Measurements from ENCODE around the gene ZNF417. TPM values are rescaled to one million over a fixed set of nuclear protein-coding genes. Genes with fewer than 3 reads are reported as not detected.
A peak's percentile ranks its signal among the peaks of the same experiment; 100 is the strongest.
"Not testable (repeated sequence)": the region's sequence is repeated elsewhere in the genome, so short reads cannot be mapped to it uniquely, and the experiment has no call there.

Gene ZNF417
- total RNA-seq, result 14.2 and 15.5 TPM in 2 replicates

DNA sequence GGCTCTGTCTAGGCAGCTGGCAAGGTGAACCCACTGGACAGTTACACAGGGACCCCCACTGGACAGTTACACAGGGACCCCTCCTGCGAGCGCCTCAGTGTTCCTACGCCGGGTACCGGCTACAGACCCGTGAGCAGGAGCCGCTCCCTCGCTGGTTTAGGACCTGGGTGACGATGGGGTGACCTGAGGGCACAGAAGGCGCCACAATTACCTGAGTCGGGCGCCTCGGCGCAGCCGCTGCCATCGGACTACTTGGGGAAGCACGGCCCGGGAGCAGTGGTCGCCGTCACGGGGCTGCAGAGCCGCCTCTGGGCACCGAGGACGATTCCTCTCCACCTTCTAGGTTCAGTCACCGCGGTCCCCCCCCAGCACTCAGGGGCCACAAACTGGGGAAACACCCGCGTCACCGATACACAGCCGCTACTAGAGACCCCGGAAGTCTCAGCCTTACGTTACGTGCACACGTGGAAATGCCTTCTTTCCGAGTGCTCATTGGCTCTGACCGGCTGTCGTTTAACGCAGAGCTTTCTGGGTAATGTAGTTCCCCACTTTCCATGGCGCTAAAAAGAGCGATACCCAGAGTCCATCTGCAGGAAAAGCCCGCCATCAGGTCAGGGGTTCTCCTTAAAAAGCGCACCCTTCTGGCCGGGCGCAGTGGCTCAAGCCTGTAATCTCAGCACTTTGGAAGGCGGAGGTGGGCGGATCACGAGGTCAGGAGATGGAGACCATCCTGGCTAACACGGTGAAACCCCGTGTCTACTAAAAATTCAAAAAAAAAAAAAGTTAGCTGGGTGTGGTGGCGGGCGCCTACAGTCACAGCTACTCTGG lies at the start of gene ZNF417:
Gene ZNF417, minus strand, starts transcription at position 425 of the 828 bp plus-strand sequence. Its CDS starts 181 bp downstream, at position 244.
- TF ChIP-seq, protein P1, sequence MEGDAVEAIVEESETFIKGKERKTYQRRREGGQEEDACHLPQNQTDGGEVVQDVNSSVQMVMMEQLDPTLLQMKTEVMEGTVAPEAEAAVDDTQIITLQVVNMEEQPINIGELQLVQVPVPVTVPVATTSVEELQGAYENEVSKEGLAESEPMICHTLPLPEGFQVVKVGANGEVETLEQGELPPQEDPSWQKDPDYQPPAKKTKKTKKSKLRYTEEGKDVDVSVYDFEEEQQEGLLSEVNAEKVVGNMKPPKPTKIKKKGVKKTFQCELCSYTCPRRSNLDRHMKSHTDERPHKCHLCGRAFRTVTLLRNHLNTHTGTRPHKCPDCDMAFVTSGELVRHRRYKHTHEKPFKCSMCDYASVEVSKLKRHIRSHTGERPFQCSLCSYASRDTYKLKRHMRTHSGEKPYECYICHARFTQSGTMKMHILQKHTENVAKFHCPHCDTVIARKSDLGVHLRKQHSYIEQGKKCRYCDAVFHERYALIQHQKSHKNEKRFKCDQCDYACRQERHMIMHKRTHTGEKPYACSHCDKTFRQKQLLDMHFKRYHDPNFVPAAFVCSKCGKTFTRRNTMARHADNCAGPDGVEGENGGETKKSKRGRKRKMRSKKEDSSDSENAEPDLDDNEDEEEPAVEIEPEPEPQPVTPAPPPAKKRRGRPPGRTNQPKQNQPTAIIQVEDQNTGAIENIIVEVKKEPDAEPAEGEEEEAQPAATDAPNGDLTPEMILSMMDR (IDR thresholded peaks at IDR 0.05; ENCODE audit: insufficient read depth, low read length, severe bottlenecking), result peak; percentile 29
- H3K36me3 ChIP-seq (ENCODE audit: control insufficient read depth, insufficient read depth, low read length), result not testable (repeated sequence)

DNA sequence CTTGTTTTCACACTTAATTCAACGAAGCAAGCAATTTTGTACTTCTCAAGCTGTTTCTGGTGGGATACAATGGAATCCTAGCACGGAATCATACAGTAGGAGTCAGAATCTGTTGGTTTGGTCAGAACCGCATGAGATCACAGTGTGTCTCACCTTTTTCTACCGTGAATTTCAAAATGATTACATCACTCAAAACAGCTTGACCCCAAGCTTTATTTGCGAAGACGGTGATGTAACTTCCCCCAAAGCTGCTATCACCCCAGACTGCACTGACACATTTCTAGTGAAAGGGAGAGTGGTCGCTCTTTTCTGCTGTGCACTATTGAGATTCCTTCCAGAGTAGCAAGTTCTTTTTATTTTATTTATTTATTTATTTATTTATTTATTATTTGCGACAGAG lies 48.4 kb upstream of the ZNF417 start:
- TF ChIP-seq, protein P1 (IDR thresholded peaks at IDR 0.05; ENCODE audit: insufficient read depth, low read length, severe bottlenecking), result no peak
- H3K27me3 ChIP-seq (ENCODE audit: control insufficient read depth, insufficient read depth, low read length), result no peaks in the 10 kb centered on the region
- no peaks in the 10 kb centered on the region for H3K36me3 ChIP-seq (ENCODE audit: control insufficient read depth, insufficient read depth, low read length)
- H3K4me3 ChIP-seq (ENCODE audit: low read depth, low read length), result no peak overlapping the region
- no peak for FAIRE-seq
- DNase-seq (ENCODE audit: low read depth), result no peak

More for the DNA sequence above, at the start of gene ZNF417:
- H3K4me3 ChIP-seq (ENCODE audit: low read depth, low read length), result peak within 1 kb of the TSS; percentile 82
- DNase-seq (ENCODE audit: low read depth) (peak; percentile 97), FAIRE-seq (peak; percentile 62)
- H3K27me3 ChIP-seq (ENCODE audit: control insufficient read depth, insufficient read depth, low read length), result not testable (repeated sequence)

DNA sequence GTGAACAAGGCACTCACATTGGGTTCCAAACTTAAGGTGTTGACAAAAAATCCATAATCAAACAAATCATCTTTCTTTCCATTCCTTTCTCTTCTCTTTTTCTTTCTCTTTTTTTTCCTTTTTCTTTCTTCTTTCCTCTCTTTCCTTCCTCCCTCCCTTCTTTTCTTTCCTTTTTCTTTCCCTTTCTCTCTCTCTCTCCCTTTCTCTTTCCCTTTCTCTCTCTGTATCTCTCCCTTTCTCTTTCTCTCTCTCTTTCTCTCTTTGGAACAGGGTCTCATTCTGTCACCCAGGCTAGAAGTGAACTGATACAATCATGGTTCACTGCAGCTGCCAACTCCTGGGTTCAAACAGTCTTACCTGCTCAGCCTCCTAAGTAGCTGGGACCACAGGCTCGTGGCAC lies 45.4 kb upstream of the ZNF417 start:
- DNase-seq (ENCODE audit: low read depth) (no peak), FAIRE-seq (no peak)
- Histone ChIP-seq H3K36me3 (ENCODE audit: control insufficient read depth, insufficient read depth, low read length) (no peaks in the 10 kb centered on the region), H3K27me3 (ENCODE audit: control insufficient read depth, insufficient read depth, low read length) (no peaks in the 10 kb centered on the region), H3K4me3 (ENCODE audit: low read depth, low read length) (no peak overlapping the region)
- TF ChIP-seq, protein P1 (IDR thresholded peaks at IDR 0.05; ENCODE audit: insufficient read depth, low read length, severe bottlenecking), result no peak

DNA sequence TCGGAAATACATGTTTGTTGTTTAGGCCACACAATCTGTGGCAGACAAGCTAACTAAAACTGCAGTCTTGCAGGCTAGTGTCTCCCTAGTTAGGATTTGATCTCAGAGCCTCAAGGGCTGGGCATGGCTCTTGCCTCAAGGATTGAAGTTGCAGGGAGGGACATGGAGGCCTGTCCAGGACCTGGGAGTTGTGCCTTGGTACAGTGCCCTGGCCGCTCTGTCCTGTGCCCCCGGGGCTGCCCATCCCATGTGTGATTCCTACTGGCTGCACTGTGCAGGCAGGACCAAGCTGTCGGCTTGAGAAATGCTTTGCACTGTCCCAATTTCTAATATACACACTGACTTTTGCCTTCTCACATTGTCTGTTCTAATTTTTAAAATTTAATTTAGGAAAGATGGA lies 38.6 kb upstream of the ZNF417 start:
- no peak for FAIRE-seq
- Histone ChIP-seq H3K27me3 (ENCODE audit: control insufficient read depth, insufficient read depth, low read length) (no peaks in the 10 kb centered on the region), H3K4me3 (ENCODE audit: low read depth, low read length) (no peak overlapping the region), H3K36me3 (ENCODE audit: control insufficient read depth, insufficient read depth, low read length) (no peaks in the 10 kb centered on the region)
- no peak for DNase-seq (ENCODE audit: low read depth)
- TF ChIP-seq, protein P1 (IDR thresholded peaks at IDR 0.05; ENCODE audit: insufficient read depth, low read length, severe bottlenecking), result no peak

DNA sequence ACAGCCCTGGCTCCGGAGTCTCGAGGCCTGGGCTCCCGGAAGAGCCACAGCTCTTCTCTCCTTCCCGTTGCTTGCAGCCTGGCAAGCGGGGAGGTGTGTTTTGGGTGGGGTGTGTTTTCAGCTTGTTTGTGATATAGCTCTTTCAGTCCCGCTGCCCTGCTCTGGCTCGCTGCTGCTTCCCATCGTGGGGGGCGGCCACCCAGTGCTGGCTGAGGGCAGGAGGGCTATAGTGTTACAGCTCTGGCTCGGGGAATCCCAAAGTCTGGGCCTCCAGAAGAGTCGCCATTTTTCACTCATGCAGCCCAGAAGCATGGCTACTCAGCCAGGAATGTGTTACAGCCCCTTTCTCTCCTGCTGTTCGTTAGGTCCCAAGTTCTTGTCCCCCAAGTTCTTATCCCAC lies 33.3 kb upstream of the ZNF417 start:
- FAIRE-seq (no peak), DNase-seq (ENCODE audit: low read depth) (no peak)
- TF ChIP-seq, protein P1 (IDR thresholded peaks at IDR 0.05; ENCODE audit: insufficient read depth, low read length, severe bottlenecking), result no peak
- Histone ChIP-seq H3K27me3 (ENCODE audit: control insufficient read depth, insufficient read depth, low read length) (no peaks in the 10 kb centered on the region), H3K36me3 (ENCODE audit: control insufficient read depth, insufficient read depth, low read length) (no peaks in the 10 kb centered on the region), H3K4me3 (ENCODE audit: low read depth, low read length) (no peak overlapping the region)
